Measurements from ENCODE around the gene ORMDL3. TPM values are rescaled to one million over a fixed set of nuclear protein-coding genes. Genes with fewer than 3 reads are reported as not detected.

The ORMDL3 gene
- total RNA-seq, 1 experiment from 2014 or later, result 58.6 TPM

GRCh38 chr17:39925282-39926134 lies 1.9 kb downstream of the ORMDL3 start:
- H3K27ac Mint-ChIP-seq, result no peak overlapping the region
- peak overlapping the region; percentile 76 to 89; a peak in 4 of 5 replicates for H3K4me3 Mint-ChIP-seq
- Histone ChIP-seq H3K4me1 (ENCODE audit: insufficient read depth, low read length) (peaks cover 5% of the 10 kb centered on the region; the same call in 1 of the 2 replicates), H4K5ac (ENCODE audit: insufficient read length, low read depth, low read length) (no peak overlapping the region), H3K27ac (ENCODE audit: insufficient read length, low read depth, low read length) (no peak overlapping the region), H2AK5ac (ENCODE audit: insufficient read length, low read length) (no peak overlapping the region), H3K18ac (ENCODE audit: insufficient read length, low read depth, low read length) (no peak overlapping the region), H2BK20ac (ENCODE audit: low read depth, low read length, poor library complexity, severe bottlenecking) (no peak overlapping the region), H3K23ac (ENCODE audit: insufficient read length, low read depth, low read length) (no peak overlapping the region), H4K8ac (replicated peaks; ENCODE audit: insufficient read length, low read depth, low read length) (no peak overlapping the region), H2BK12ac (ENCODE audit: insufficient read length, low read depth, low read length) (no peak overlapping the region), H3K14ac (ENCODE audit: insufficient read depth, low read length) (no peak overlapping the region), H3K56ac (ENCODE audit: insufficient read length, low read depth, low read length) (no peak overlapping the region), H3K27me3 (ENCODE audit: insufficient read depth, low read length) (no peaks in the 10 kb centered on the region), H2BK120ac (ENCODE audit: low read depth, low read length, poor library complexity, severe bottlenecking) (no peak overlapping the region), H3K9ac (ENCODE audit: extremely low read depth, insufficient read length, low read length) (no peak overlapping the region), H3K79me2 (ENCODE audit: insufficient read depth, low read length) (peaks cover 13% of the 10 kb centered on the region; the same call in 1 of the 2 replicates), H3K4ac (ENCODE audit: low read depth, low read length) (no peak overlapping the region), H4K91ac (ENCODE audit: insufficient read length, low read depth, low read length) (no peak overlapping the region), H4K20me1 (ENCODE audit: control insufficient read depth, insufficient read depth, insufficient read length) (no peaks in the 10 kb centered on the region), H2AFZ (ENCODE audit: low read length) (no peak overlapping the region), H2BK15ac (ENCODE audit: low read depth, low read length) (no peak overlapping the region), H3K79me1 (ENCODE audit: insufficient read depth, low read depth, low read length, poor library complexity, severe bottlenecking) (peaks cover 13% of the 10 kb centered on the region), H3K9me3 (ENCODE audit: control insufficient read depth, low read depth, low read length) (no peaks in the 10 kb centered on the region), H3K4me2 (ENCODE audit: insufficient read depth, insufficient read length, low read length) (no peak overlapping the region), H2BK5ac (ENCODE audit: insufficient read length, low read length) (no peak overlapping the region), H3K23me2 (ENCODE audit: insufficient read length, low read depth, low read length, poor library complexity, severe bottlenecking) (peaks cover 15% of the 10 kb centered on the region), H3T11ph (ENCODE audit: low read length) (no peak overlapping the region)
- WGBS (ENCODE audit: extremely low coverage, insufficient read length, low lambda C conversion rate), result no CpG with 5 or more reads among the region's 11 CpGs
- H3K27me3 Mint-ChIP-seq (ENCODE audit: low read depth), result no peaks in the 10 kb centered on the region
- H3K36me3 Mint-ChIP-seq (ENCODE audit: insufficient read depth in 1 of 3, low read depth in 3 of 3), result peaks cover 14 to 30% (median 26%) of the 10 kb centered on the region in 3 experiments
- no peak for TF ChIP-seq CTCF (conservative IDR thresholded peaks at IDR 0.05)
- no peaks in the 10 kb centered on the region; a peak in 1 of 5 replicates for H3K9me3 Mint-ChIP-seq
- H3K4me1 Mint-ChIP-seq, result peaks cover 34 to 39% of the 10 kb centered on the region in 2 experiments
- DNase-seq, result no peak

Measured in H9 (cell line).